ENCODE data around the gene CNTN1. TPM values are rescaled to one million over a fixed set of nuclear protein-coding genes. Genes with fewer than 3 reads are reported as not detected.

Gene CNTN1
- total and polyA plus RNA-seq, 2 donors = 63.4 to 67.0 TPM

GRCh38 chr12:40992674-40993073, 300.4 kb downstream of the CNTN1 start:
- H3K27ac ChIP-seq (ENCODE audit: low read depth) = no peak overlapping the region
- 71% methylated on average over 1 of the region's 1 CpG for WGBS
- no peak overlapping the region for H3K4me3 ChIP-seq (ENCODE audit: low read depth, low read length)
- H3K36me3 ChIP-seq (ENCODE audit: insufficient read depth) = no peaks in the 10 kb centered on the region
- no peak for DNase-seq (ENCODE audit: extremely low spot score)
- no peaks in the 10 kb centered on the region for H3K4me1 ChIP-seq (ENCODE audit: insufficient read depth)

GRCh38 chr12:40993158-40993557, 300.9 kb downstream of the CNTN1 start:
- Histone ChIP-seq H3K36me3 (ENCODE audit: insufficient read depth) (no peaks in the 10 kb centered on the region), H3K4me1 (ENCODE audit: insufficient read depth) (no peaks in the 10 kb centered on the region), H3K27ac (ENCODE audit: low read depth) (no peak overlapping the region), H3K4me3 (ENCODE audit: low read depth, low read length) (no peak overlapping the region)
- DNase-seq (ENCODE audit: extremely low spot score) = no peak
- 89% methylated on average over 3 of the region's 3 CpGs for WGBS

- no peak overlapping the region for H3K4me3 ChIP-seq (ENCODE audit: low read depth, low read length)
- no peak for DNase-seq (ENCODE audit: extremely low spot score)
- no peaks in the 10 kb centered on the region for H3K4me1 ChIP-seq (ENCODE audit: insufficient read depth)
- WGBS = 80% methylated on average over 4 of the region's 4 CpGs
- H3K36me3 ChIP-seq (ENCODE audit: insufficient read depth) = no peaks in the 10 kb centered on the region
- no peak overlapping the region for H3K27ac ChIP-seq (ENCODE audit: low read depth)
These were observed 303.9 kb downstream of the CNTN1 start for GRCh38 chr12:40996091-40996490.

- Histone ChIP-seq H3K36me3 (ENCODE audit: insufficient read depth) (no peaks in the 10 kb centered on the region), H3K4me1 (ENCODE audit: insufficient read depth) (no peaks in the 10 kb centered on the region), H3K4me3 (ENCODE audit: low read depth, low read length) (no peak overlapping the region), H3K27ac (ENCODE audit: low read depth) (no peak overlapping the region)
- DNase-seq (ENCODE audit: extremely low spot score) = no peak
- 76% methylated on average over 1 of the region's 1 CpG for WGBS
These were observed 307.0 kb downstream of the CNTN1 start for GRCh38 chr12:40999210-40999609.

GRCh38 chr12:41008472-41008871, 316.2 kb downstream of the CNTN1 start:
- Histone ChIP-seq H3K4me1 (ENCODE audit: insufficient read depth) (no peaks in the 10 kb centered on the region), H3K4me3 (ENCODE audit: low read depth, low read length) (no peak overlapping the region), H3K36me3 (ENCODE audit: insufficient read depth) (no peaks in the 10 kb centered on the region), H3K27ac (ENCODE audit: low read depth) (no peak overlapping the region)
- 81% methylated on average over 1 of the region's 1 CpG for WGBS
- DNase-seq (ENCODE audit: extremely low spot score) = no peak

GRCh38 chr12:41011939-41012338, 319.7 kb downstream of the CNTN1 start:
- no peak for DNase-seq (ENCODE audit: extremely low spot score)
- Histone ChIP-seq H3K27ac (ENCODE audit: low read depth) (no peak overlapping the region), H3K36me3 (ENCODE audit: insufficient read depth) (no peaks in the 10 kb centered on the region), H3K4me3 (ENCODE audit: low read depth, low read length) (no peak overlapping the region), H3K4me1 (ENCODE audit: insufficient read depth) (no peaks in the 10 kb centered on the region)
- 98% methylated on average over 1 of the region's 1 CpG for WGBS

GRCh38 chr12:41013881-41014642, 321.8 kb downstream of the CNTN1 start:
- 96% methylated on average over 1 of the region's 1 CpG for WGBS
- Histone ChIP-seq H3K4me3 (ENCODE audit: low read depth, low read length) (no peak overlapping the region), H3K4me1 (ENCODE audit: insufficient read depth) (no peaks in the 10 kb centered on the region), H3K36me3 (ENCODE audit: insufficient read depth) (no peaks in the 10 kb centered on the region), H3K27ac (ENCODE audit: low read depth) (no peak overlapping the region)
- no peak for DNase-seq (ENCODE audit: extremely low spot score)

- DNase-seq (ENCODE audit: extremely low spot score) = no peak
- Histone ChIP-seq H3K27ac (ENCODE audit: low read depth) (no peak overlapping the region), H3K36me3 (ENCODE audit: insufficient read depth) (no peaks in the 10 kb centered on the region), H3K4me1 (ENCODE audit: insufficient read depth) (no peaks in the 10 kb centered on the region), H3K4me3 (ENCODE audit: low read depth, low read length) (no peak overlapping the region)
- WGBS = 55% methylated on average over 1 of the region's 1 CpG
These were observed 322.4 kb downstream of the CNTN1 start for GRCh38 chr12:41014643-41015020.

GRCh38 chr12:41018010-41018409, 325.8 kb downstream of the CNTN1 start:
- DNase-seq (ENCODE audit: extremely low spot score) = no peak
- WGBS = 89% methylated on average over 5 of the region's 5 CpGs
- Histone ChIP-seq H3K36me3 (ENCODE audit: insufficient read depth) (no peaks in the 10 kb centered on the region), H3K4me3 (ENCODE audit: low read depth, low read length) (no peak overlapping the region), H3K4me1 (ENCODE audit: insufficient read depth) (no peaks in the 10 kb centered on the region), H3K27ac (ENCODE audit: low read depth) (no peak overlapping the region)

- Histone ChIP-seq H3K4me3 (ENCODE audit: low read depth, low read length) (no peak overlapping the region), H3K36me3 (ENCODE audit: insufficient read depth) (no peaks in the 10 kb centered on the region), H3K27ac (ENCODE audit: low read depth) (no peak overlapping the region), H3K4me1 (ENCODE audit: insufficient read depth) (no peaks in the 10 kb centered on the region)
- DNase-seq (ENCODE audit: extremely low spot score) = no peak
These were observed 327.2 kb downstream of the CNTN1 start for GRCh38 chr12:41019461-41019860.

GRCh38 chr12:41023836-41024235, 331.6 kb downstream of the CNTN1 start:
- Histone ChIP-seq H3K27ac (ENCODE audit: low read depth) (no peak overlapping the region), H3K36me3 (ENCODE audit: insufficient read depth) (no peaks in the 10 kb centered on the region), H3K4me1 (ENCODE audit: insufficient read depth) (no peaks in the 10 kb centered on the region), H3K4me3 (ENCODE audit: low read depth, low read length) (no peak overlapping the region)
- DNase-seq (ENCODE audit: extremely low spot score) = no peak
- 50% methylated on average over 1 of the region's 1 CpG for WGBS

GRCh38 chr12:41026151-41026550, 333.9 kb downstream of the CNTN1 start:
- H3K4me1 ChIP-seq (ENCODE audit: insufficient read depth) = no peaks in the 10 kb centered on the region
- no peak overlapping the region for H3K4me3 ChIP-seq (ENCODE audit: low read depth, low read length)
- no peak overlapping the region for H3K27ac ChIP-seq (ENCODE audit: low read depth)
- WGBS = 80% methylated on average over 1 of the region's 1 CpG
- no peak for DNase-seq (ENCODE audit: extremely low spot score)
- no peaks in the 10 kb centered on the region for H3K36me3 ChIP-seq (ENCODE audit: insufficient read depth)

- H3K4me1 ChIP-seq (ENCODE audit: insufficient read depth) = no peaks in the 10 kb centered on the region
- no peak overlapping the region for H3K4me3 ChIP-seq (ENCODE audit: low read depth, low read length)
- no peak overlapping the region for H3K27ac ChIP-seq (ENCODE audit: low read depth)
- no peak for DNase-seq (ENCODE audit: extremely low spot score)
- no peaks in the 10 kb centered on the region for H3K36me3 ChIP-seq (ENCODE audit: insufficient read depth)
These were observed 340.1 kb downstream of the CNTN1 start for GRCh38 chr12:41032386-41032785.

GRCh38 chr12:41034686-41035085, 342.4 kb downstream of the CNTN1 start:
- Histone ChIP-seq H3K27ac (ENCODE audit: low read depth) (no peak overlapping the region), H3K4me3 (ENCODE audit: low read depth, low read length) (no peak overlapping the region), H3K36me3 (ENCODE audit: insufficient read depth) (no peaks in the 10 kb centered on the region), H3K4me1 (ENCODE audit: insufficient read depth) (no peaks in the 10 kb centered on the region)
- 72% methylated on average over 1 of the region's 1 CpG for WGBS
- DNase-seq (ENCODE audit: extremely low spot score) = no peak

- Histone ChIP-seq H3K4me1 (ENCODE audit: insufficient read depth) (no peaks in the 10 kb centered on the region), H3K4me3 (ENCODE audit: low read depth, low read length) (no peak overlapping the region), H3K27ac (ENCODE audit: low read depth) (no peak overlapping the region), H3K36me3 (ENCODE audit: insufficient read depth) (no peaks in the 10 kb centered on the region)
- no peak for DNase-seq (ENCODE audit: extremely low spot score)
These were observed 347.2 kb downstream of the CNTN1 start for GRCh38 chr12:41039461-41039860.
